ENCODE results near the gene ST6GALNAC3.
"Not testable (repeated sequence)": the region's sequence is repeated elsewhere in the genome, so short reads cannot be mapped to it uniquely, and the experiment has no call there.

Gene ST6GALNAC3

GRCh38 chr1:76048219-76048618 is 26.3 kb upstream of the ST6GALNAC3 start:
- WGBS, 2 experiments = 70 to 76% methylated on average over 1 of the region's 1 CpG
- Histone ChIP-seq H3K36me3 (ENCODE audit: control insufficient read depth, insufficient read depth, low read length) (no peaks in the 10 kb centered on the region), H3K4me1 (ENCODE audit: control insufficient read depth, insufficient read depth, low read length) (peaks cover 3% of the 10 kb centered on the region), H3K4me3 (ENCODE audit: insufficient read depth, low read depth, low read length) (no peak overlapping the region), H3K27ac (ENCODE audit: insufficient read depth, low read depth, low read length, poor library complexity, severe bottlenecking) (no peak overlapping the region), H3K9me3 (ENCODE audit: control insufficient read depth, low read length) (no peaks in the 10 kb centered on the region), H3K27me3 (ENCODE audit: control insufficient read depth, insufficient read depth, low read length, poor library complexity, severe bottlenecking) (no peaks in the 10 kb centered on the region)

DNA sequence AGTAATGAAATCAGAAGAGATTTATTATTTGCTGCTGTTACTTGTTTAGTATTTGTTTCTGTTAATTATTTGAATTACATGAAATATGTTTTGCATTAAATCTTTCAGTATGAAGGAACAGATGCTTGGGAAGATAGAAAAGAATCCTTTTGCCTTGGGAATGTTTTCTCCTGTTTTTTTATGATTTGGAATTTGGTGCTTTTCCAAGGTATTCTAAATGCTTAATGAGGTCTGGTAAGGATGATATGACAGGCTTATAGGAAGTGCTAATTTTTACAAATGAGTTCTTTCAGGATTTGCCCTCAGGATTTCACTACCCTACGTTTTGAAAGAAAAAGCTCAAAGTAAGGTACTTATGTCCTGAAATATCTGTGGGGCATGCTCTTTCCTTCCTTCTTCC is 25.6 kb upstream of the ST6GALNAC3 start:
- Histone ChIP-seq H3K4me3 (ENCODE audit: insufficient read depth, low read depth, low read length) (no peak overlapping the region), H3K9me3 (ENCODE audit: control insufficient read depth, low read length) (no peaks in the 10 kb centered on the region), H3K27ac (ENCODE audit: insufficient read depth, low read depth, low read length, poor library complexity, severe bottlenecking) (no peak overlapping the region), H3K27me3 (ENCODE audit: control insufficient read depth, insufficient read depth, low read length, poor library complexity, severe bottlenecking) (no peaks in the 10 kb centered on the region), H3K4me1 (ENCODE audit: control insufficient read depth, insufficient read depth, low read length) (peaks cover 8% of the 10 kb centered on the region), H3K36me3 (ENCODE audit: control insufficient read depth, insufficient read depth, low read length) (no peaks in the 10 kb centered on the region)
- WGBS, 2 experiments = 56 to 63% methylated on average over 1 of the region's 1 CpG

- no peaks in the 10 kb centered on the region for H3K9me3 ChIP-seq (ENCODE audit: control insufficient read depth, low read length)
- WGBS, 2 experiments = 14 to 81% methylated on average over 1 to 4 of the region's 4 CpGs
- no peaks in the 10 kb centered on the region for H3K27me3 ChIP-seq (ENCODE audit: control insufficient read depth, insufficient read depth, low read length, poor library complexity, severe bottlenecking)
- no peaks in the 10 kb centered on the region for H3K36me3 ChIP-seq (ENCODE audit: control insufficient read depth, insufficient read depth, low read length)
- no peak overlapping the region for H3K4me3 ChIP-seq (ENCODE audit: insufficient read depth, low read depth, low read length)
- H3K27ac ChIP-seq (ENCODE audit: insufficient read depth, low read depth, low read length, poor library complexity, severe bottlenecking) = no peak overlapping the region
- peaks cover 8% of the 10 kb centered on the region for H3K4me1 ChIP-seq (ENCODE audit: control insufficient read depth, insufficient read depth, low read length)
Observed at GRCh38 chr1:76049498-76049897, 25.0 kb upstream of the ST6GALNAC3 start.

DNA sequence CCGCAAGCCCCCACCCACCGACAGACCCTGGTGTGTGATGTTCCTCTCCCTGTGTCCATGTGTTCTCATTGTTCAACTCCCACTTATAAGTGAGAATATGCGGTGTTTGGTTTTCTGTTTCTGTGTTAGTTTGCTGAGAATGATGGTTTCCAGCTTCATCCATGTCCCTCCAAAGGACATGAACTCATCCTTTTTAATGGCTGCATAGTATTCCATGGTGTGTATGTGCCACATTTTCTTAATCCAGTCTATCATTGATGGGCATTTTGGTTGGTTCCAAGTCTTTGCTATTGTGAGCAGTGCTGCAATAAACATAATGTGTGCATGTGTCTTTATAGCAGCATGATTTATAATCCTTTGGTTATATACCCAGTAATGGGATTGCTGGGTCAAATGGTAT is 24.5 kb upstream of the ST6GALNAC3 start:
- H3K27me3 ChIP-seq (ENCODE audit: control insufficient read depth, insufficient read depth, low read length, poor library complexity, severe bottlenecking); H3K27ac ChIP-seq (ENCODE audit: insufficient read depth, low read depth, low read length, poor library complexity, severe bottlenecking); H3K4me3 ChIP-seq (ENCODE audit: insufficient read depth, low read depth, low read length); H3K4me1 ChIP-seq (ENCODE audit: control insufficient read depth, insufficient read depth, low read length); H3K36me3 ChIP-seq (ENCODE audit: control insufficient read depth, insufficient read depth, low read length); H3K9me3 ChIP-seq (ENCODE audit: control insufficient read depth, low read length): not testable (repeated sequence)
- WGBS, 2 experiments = 100% methylated on average over 1 to 3 of the region's 3 CpGs

- Histone ChIP-seq H3K36me3 (ENCODE audit: control insufficient read depth, insufficient read depth, low read length) (no peaks in the 10 kb centered on the region), H3K27ac (ENCODE audit: insufficient read depth, low read depth, low read length, poor library complexity, severe bottlenecking) (no peak overlapping the region), H3K9me3 (ENCODE audit: control insufficient read depth, low read length) (no peaks in the 10 kb centered on the region), H3K27me3 (ENCODE audit: control insufficient read depth, insufficient read depth, low read length, poor library complexity, severe bottlenecking) (no peaks in the 10 kb centered on the region), H3K4me1 (ENCODE audit: control insufficient read depth, insufficient read depth, low read length) (peaks cover 8% of the 10 kb centered on the region), H3K4me3 (ENCODE audit: insufficient read depth, low read depth, low read length) (no peak overlapping the region)
- WGBS, 2 experiments = 4% methylated on average over 6 of the region's 6 CpGs
Observed at GRCh38 chr1:76053021-76053420, 21.5 kb upstream of the ST6GALNAC3 start.

DNA sequence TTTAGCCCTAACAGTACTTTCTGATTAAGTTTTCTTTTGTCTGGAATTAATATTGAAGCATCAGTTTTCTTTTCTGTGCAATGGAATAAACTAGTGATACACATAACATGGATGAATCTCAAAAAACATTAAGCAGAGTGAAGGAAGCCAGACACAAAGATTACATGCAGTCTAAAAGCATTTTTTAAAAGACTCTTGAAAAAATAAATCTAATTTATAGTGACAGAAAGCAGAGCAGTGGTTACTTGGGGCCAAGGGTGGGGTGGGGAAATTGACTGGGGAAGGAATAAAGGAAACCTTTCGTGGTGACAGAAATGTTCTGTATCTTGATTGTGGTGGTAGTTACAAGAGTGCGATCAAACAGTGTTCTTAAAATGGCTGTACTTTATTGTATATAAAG is 20.2 kb upstream of the ST6GALNAC3 start:
- Histone ChIP-seq H3K9me3 (ENCODE audit: control insufficient read depth, low read length) (no peaks in the 10 kb centered on the region), H3K27ac (ENCODE audit: insufficient read depth, low read depth, low read length, poor library complexity, severe bottlenecking) (no peak overlapping the region), H3K36me3 (ENCODE audit: control insufficient read depth, insufficient read depth, low read length) (no peaks in the 10 kb centered on the region), H3K27me3 (ENCODE audit: control insufficient read depth, insufficient read depth, low read length, poor library complexity, severe bottlenecking) (no peaks in the 10 kb centered on the region), H3K4me3 (ENCODE audit: insufficient read depth, low read depth, low read length) (no peak overlapping the region), H3K4me1 (ENCODE audit: control insufficient read depth, insufficient read depth, low read length) (peaks cover 14% of the 10 kb centered on the region)
- 84 to 96% methylated on average over 2 of the region's 2 CpGs for WGBS, 2 experiments

GRCh38 chr1:76055987-76056386 is 18.6 kb upstream of the ST6GALNAC3 start:
- no peaks in the 10 kb centered on the region for H3K9me3 ChIP-seq (ENCODE audit: control insufficient read depth, low read length)
- no peaks in the 10 kb centered on the region for H3K36me3 ChIP-seq (ENCODE audit: control insufficient read depth, insufficient read depth, low read length)
- peaks cover 18% of the 10 kb centered on the region for H3K4me1 ChIP-seq (ENCODE audit: control insufficient read depth, insufficient read depth, low read length)
- no peak overlapping the region for H3K4me3 ChIP-seq (ENCODE audit: insufficient read depth, low read depth, low read length)
- H3K27me3 ChIP-seq (ENCODE audit: control insufficient read depth, insufficient read depth, low read length, poor library complexity, severe bottlenecking) = no peaks in the 10 kb centered on the region
- WGBS, 2 experiments = 87 to 88% methylated on average over 4 of the region's 4 CpGs
- H3K27ac ChIP-seq (ENCODE audit: insufficient read depth, low read depth, low read length, poor library complexity, severe bottlenecking) = no peak overlapping the region

GRCh38 chr1:76059451-76059850 is 15.1 kb upstream of the ST6GALNAC3 start:
- no peak overlapping the region for H3K4me3 ChIP-seq (ENCODE audit: insufficient read depth, low read depth, low read length)
- no peaks in the 10 kb centered on the region for H3K9me3 ChIP-seq (ENCODE audit: control insufficient read depth, low read length)
- 86 to 91% methylated on average over 1 to 2 of the region's 2 CpGs for WGBS, 2 experiments
- no peak overlapping the region for H3K27ac ChIP-seq (ENCODE audit: insufficient read depth, low read depth, low read length, poor library complexity, severe bottlenecking)
- no peaks in the 10 kb centered on the region for H3K36me3 ChIP-seq (ENCODE audit: control insufficient read depth, insufficient read depth, low read length)
- H3K27me3 ChIP-seq (ENCODE audit: control insufficient read depth, insufficient read depth, low read length, poor library complexity, severe bottlenecking) = no peaks in the 10 kb centered on the region
- H3K4me1 ChIP-seq (ENCODE audit: control insufficient read depth, insufficient read depth, low read length) = peaks cover 11% of the 10 kb centered on the region

- H3K4me1 ChIP-seq (ENCODE audit: control insufficient read depth, insufficient read depth, low read length) = no peaks in the 10 kb centered on the region
- no peaks in the 10 kb centered on the region for H3K9me3 ChIP-seq (ENCODE audit: control insufficient read depth, low read length)
- 88 to 98% methylated on average over 3 of the region's 3 CpGs for WGBS, 2 experiments
- H3K36me3 ChIP-seq (ENCODE audit: control insufficient read depth, insufficient read depth, low read length) = no peaks in the 10 kb centered on the region
- H3K4me3 ChIP-seq (ENCODE audit: insufficient read depth, low read depth, low read length) = no peak overlapping the region
- no peaks in the 10 kb centered on the region for H3K27me3 ChIP-seq (ENCODE audit: control insufficient read depth, insufficient read depth, low read length, poor library complexity, severe bottlenecking)
- no peak overlapping the region for H3K27ac ChIP-seq (ENCODE audit: insufficient read depth, low read depth, low read length, poor library complexity, severe bottlenecking)
Observed at GRCh38 chr1:76065270-76065669, 9.3 kb upstream of the ST6GALNAC3 start.

- Histone ChIP-seq H3K27me3 (ENCODE audit: control insufficient read depth, insufficient read depth, low read length, poor library complexity, severe bottlenecking) (no peaks in the 10 kb centered on the region), H3K4me1 (ENCODE audit: control insufficient read depth, insufficient read depth, low read length) (no peaks in the 10 kb centered on the region), H3K36me3 (ENCODE audit: control insufficient read depth, insufficient read depth, low read length) (no peaks in the 10 kb centered on the region), H3K4me3 (ENCODE audit: insufficient read depth, low read depth, low read length) (no peak overlapping the region), H3K9me3 (ENCODE audit: control insufficient read depth, low read length) (no peaks in the 10 kb centered on the region), H3K27ac (ENCODE audit: insufficient read depth, low read depth, low read length, poor library complexity, severe bottlenecking) (no peak overlapping the region)
Observed at GRCh38 chr1:76066394-76066793, 8.2 kb upstream of the ST6GALNAC3 start.

DNA sequence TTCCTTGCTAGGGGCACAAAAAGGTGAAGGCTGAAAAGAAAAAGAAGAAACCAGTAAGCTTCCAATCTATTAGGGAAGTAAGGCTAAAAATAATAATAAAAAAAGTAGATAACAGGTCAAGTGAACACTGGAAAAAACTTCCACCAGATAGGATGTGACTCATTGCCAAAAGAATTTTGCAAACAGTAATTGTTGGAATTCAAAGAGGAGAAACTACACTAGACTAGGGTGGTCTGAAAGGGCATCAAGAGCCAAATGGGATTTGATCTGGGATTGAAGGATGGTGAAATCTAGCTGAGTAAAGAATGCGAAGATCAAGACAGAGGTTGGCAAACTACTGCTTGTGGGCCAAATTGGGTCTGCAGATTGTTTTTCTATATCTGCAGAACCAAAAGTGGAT is 6.0 kb upstream of the ST6GALNAC3 start:
- H3K27ac ChIP-seq (ENCODE audit: insufficient read depth, low read depth, low read length, poor library complexity, severe bottlenecking) = no peak overlapping the region
- no peaks in the 10 kb centered on the region for H3K36me3 ChIP-seq (ENCODE audit: control insufficient read depth, insufficient read depth, low read length)
- H3K9me3 ChIP-seq (ENCODE audit: control insufficient read depth, low read length) = no peaks in the 10 kb centered on the region
- H3K27me3 ChIP-seq (ENCODE audit: control insufficient read depth, insufficient read depth, low read length, poor library complexity, severe bottlenecking) = no peaks in the 10 kb centered on the region
- H3K4me3 ChIP-seq (ENCODE audit: insufficient read depth, low read depth, low read length) = no peak overlapping the region
- 90 to 97% methylated on average over 1 of the region's 1 CpG for whole genome bisulfite sequencing, 2 experiments
- no peaks in the 10 kb centered on the region for H3K4me1 ChIP-seq (ENCODE audit: control insufficient read depth, insufficient read depth, low read length)

Data from ectodermal cell (in vitro differentiated cells).